ENCODE results near the gene EEF1G. TPM values are rescaled to one million over a fixed set of nuclear protein-coding genes. Genes with fewer than 3 reads are reported as not detected.
"Not testable (repeated sequence)": the region's sequence is repeated elsewhere in the genome, so short reads cannot be mapped to it uniquely, and the experiment has no call there.

EEF1G gene
- total RNA-seq, 1 donor from 2014 or later = 958 TPM

DNA sequence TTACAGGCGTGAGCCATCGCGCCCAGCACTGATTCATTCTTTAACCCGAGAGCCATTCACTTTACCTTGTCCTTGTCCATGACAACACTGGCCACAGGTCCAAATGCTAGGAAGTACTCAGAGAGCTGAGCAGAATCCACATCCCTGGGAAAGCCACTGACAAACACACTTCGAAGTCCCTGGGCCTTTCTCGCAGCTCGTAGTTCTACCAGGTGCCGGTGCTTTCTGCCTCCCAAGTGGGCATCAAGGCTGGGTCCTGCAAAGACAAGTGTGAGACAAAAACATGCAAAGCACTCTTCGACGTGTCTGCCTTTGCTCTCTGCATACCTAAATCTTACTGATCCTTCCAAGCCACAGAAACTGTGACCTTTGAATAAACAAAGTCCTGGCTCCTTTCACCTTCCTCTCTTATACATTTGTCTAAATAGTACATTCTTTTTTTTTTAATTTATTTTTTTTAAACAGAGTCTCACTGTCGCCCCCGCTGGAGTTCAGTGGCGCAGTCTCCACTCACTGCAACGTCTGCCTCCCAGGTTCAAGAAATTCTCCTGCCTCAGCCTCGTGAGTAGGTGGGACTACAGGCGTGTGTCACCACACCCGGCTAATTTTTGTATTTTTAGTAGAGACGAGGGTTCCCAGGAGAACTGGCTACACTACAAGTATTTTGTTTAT lies 15.4 kb upstream of the EEF1G start:
- no peak for DNase-seq
- peaks cover 45% of the 10 kb centered on the region for H3K4me1 ChIP-seq
- H3K27me3 ChIP-seq (ENCODE audit: low read depth) = no peaks in the 10 kb centered on the region
- no peaks in the 10 kb centered on the region for H3K9me3 ChIP-seq (replicated peaks)
- intact Hi-C loops (cut with micrococcal nuclease) = no loop called here
- no peak overlapping the region for H3K27ac ChIP-seq (replicated peaks)
- H3K4me3 ChIP-seq = no peak overlapping the region
- TF ChIP-seq, protein P1, sequence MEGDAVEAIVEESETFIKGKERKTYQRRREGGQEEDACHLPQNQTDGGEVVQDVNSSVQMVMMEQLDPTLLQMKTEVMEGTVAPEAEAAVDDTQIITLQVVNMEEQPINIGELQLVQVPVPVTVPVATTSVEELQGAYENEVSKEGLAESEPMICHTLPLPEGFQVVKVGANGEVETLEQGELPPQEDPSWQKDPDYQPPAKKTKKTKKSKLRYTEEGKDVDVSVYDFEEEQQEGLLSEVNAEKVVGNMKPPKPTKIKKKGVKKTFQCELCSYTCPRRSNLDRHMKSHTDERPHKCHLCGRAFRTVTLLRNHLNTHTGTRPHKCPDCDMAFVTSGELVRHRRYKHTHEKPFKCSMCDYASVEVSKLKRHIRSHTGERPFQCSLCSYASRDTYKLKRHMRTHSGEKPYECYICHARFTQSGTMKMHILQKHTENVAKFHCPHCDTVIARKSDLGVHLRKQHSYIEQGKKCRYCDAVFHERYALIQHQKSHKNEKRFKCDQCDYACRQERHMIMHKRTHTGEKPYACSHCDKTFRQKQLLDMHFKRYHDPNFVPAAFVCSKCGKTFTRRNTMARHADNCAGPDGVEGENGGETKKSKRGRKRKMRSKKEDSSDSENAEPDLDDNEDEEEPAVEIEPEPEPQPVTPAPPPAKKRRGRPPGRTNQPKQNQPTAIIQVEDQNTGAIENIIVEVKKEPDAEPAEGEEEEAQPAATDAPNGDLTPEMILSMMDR (IDR thresholded peaks at IDR 0.05; ENCODE audit: borderline replicate concordance) = no peak
- peaks cover 55% of the 10 kb centered on the region for H3K36me3 ChIP-seq

GRCh38 chr11:62585356-62585755 lies 11.7 kb upstream of the EEF1G start:
- intact Hi-C loops (cut with micrococcal nuclease); DNase-seq; H3K27me3 ChIP-seq (ENCODE audit: low read depth); H3K27ac ChIP-seq (replicated peaks); H3K9me3 ChIP-seq (replicated peaks); H3K4me3 ChIP-seq: not testable (repeated sequence)
- H3K4me1 ChIP-seq = peaks cover 22% of the 10 kb centered on the region
- H3K36me3 ChIP-seq = peaks cover 72% of the 10 kb centered on the region

- intact Hi-C loops (cut with micrococcal nuclease); H3K9me3 ChIP-seq (replicated peaks); DNase-seq; H3K27ac ChIP-seq (replicated peaks); H3K27me3 ChIP-seq (ENCODE audit: low read depth); H3K4me3 ChIP-seq: not testable (repeated sequence)
- Histone ChIP-seq H3K36me3 (peaks cover 78% of the 10 kb centered on the region), H3K4me1 (peaks cover 19% of the 10 kb centered on the region)
These were observed 8.0 kb upstream of the EEF1G start for GRCh38 chr11:62581735-62582134.

DNA sequence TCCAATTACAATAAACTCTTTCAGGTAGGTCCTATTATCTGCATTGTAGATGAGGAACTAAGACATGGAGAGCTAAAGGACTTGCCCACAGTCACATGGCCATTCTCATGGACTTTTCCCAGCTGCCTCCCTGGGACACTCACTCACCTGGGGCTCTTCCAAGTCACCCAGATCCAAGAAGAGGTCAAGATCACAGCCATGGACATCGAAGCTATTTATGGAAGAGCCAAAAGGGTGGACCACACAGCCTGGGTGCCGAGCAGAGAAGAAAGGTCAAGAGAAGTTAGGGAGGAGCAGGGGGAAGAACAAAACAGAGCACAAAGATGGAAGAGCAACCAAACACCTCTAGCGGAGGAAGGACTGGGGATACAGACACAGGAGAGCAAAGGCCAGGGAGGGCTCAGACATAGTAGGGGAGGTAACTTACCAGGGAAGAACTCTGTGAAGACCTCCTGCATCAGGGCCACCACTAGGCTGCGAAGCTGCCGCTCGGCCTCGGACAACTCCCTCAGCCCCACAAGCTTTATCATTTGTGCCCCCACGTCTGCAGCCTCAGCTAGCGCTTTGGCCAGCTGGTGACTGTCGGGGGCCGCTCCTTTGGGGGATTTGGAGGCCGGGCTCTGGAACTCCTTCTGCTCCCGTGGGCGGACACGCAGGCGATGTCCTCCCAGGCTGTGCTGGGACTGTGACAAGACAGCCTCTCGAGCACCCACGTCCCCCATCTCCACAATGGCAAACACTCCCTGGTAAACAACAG lies 7.4 kb upstream of the EEF1G start:
- intact Hi-C loops (cut with micrococcal nuclease) = no loop called here
- Histone ChIP-seq H3K4me3 (no peak overlapping the region), H3K9me3 (replicated peaks) (no peaks in the 10 kb centered on the region), H3K36me3 (peaks cover 78% of the 10 kb centered on the region), H3K27me3 (ENCODE audit: low read depth) (no peaks in the 10 kb centered on the region), H3K4me1 (peaks cover 25% of the 10 kb centered on the region), H3K27ac (replicated peaks) (no peak overlapping the region)
- DNase-seq = no peak
- TF ChIP-seq, protein P1 (IDR thresholded peaks at IDR 0.05; ENCODE audit: borderline replicate concordance) = no peak

- Histone ChIP-seq H3K36me3 (peaks cover 61% of the 10 kb centered on the region), H3K27me3 (ENCODE audit: low read depth) (no peaks in the 10 kb centered on the region), H3K4me1 (peaks cover 44% of the 10 kb centered on the region), H3K27ac (replicated peaks) (no peak overlapping the region), H3K4me3 (no peak overlapping the region), H3K9me3 (replicated peaks) (no peaks in the 10 kb centered on the region)
- TF ChIP-seq, protein P1 (IDR thresholded peaks at IDR 0.05; ENCODE audit: borderline replicate concordance) = no peak
- intact Hi-C loops (cut with micrococcal nuclease) = no loop called here
- DNase-seq = no peak
These were observed 5.6 kb upstream of the EEF1G start for GRCh38 chr11:62579252-62579651.

GRCh38 chr11:62578541-62578940 lies 4.8 kb upstream of the EEF1G start:
- peak overlapping the region; percentile 94 for H3K27ac ChIP-seq (replicated peaks)
- H3K4me3 ChIP-seq = no peak overlapping the region
- H3K27me3 ChIP-seq (ENCODE audit: low read depth) = no peaks in the 10 kb centered on the region
- intact Hi-C loops (cut with micrococcal nuclease) = no loop called here
- H3K36me3 ChIP-seq = peaks cover 57% of the 10 kb centered on the region
- TF ChIP-seq, protein P1 (IDR thresholded peaks at IDR 0.05; ENCODE audit: borderline replicate concordance) = no peak
- no peak for DNase-seq
- H3K9me3 ChIP-seq (replicated peaks) = no peaks in the 10 kb centered on the region
- peaks cover 46% of the 10 kb centered on the region for H3K4me1 ChIP-seq

All from left ventricle myocardium inferior (tissue), 1 donor.